ENCODE measurements around the gene MFAP3L.

The MFAP3L gene

DNA sequence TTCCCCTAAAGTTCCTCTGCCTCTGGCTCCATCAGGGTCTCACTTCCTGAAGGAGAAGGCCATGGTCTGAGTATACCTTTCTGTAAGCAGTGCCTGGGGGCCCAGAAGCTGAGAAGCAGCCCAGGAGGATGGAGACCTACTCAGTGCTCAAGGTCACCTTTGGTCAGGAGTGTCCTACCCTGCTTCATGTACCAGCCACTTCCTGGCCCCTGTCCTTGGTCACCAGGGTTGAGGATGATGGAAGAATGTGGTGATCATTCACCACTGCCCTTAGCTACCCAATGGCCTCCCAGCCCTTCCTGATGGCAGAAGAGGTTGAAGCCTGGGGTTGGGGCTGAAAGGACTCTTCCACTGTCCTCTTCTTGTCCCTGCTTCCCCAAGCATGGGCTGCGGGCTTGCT lies 9.0 kb upstream of the MFAP3L start:
- no peaks in the 10 kb centered on the region for H3K4me1 ChIP-seq (ENCODE audit: control insufficient read depth, insufficient read depth, low read depth, low read length)
- no peak for DNase-seq
- H4K8ac ChIP-seq (ENCODE audit: low read length) = no peak overlapping the region
- no peak overlapping the region for H2AK5ac ChIP-seq (ENCODE audit: low read length, severe bottlenecking)
- no peak overlapping the region for H3K18ac ChIP-seq (ENCODE audit: low read depth in 1 of 2, low read length in 2 of 2)
- H2BK12ac ChIP-seq (ENCODE audit: low read length in 2 of 2) = no peak overlapping the region
- peaks cover 3 to 6% of the 10 kb centered on the region in 2 experiments for H3K27me3 ChIP-seq (ENCODE audit: control insufficient read depth in 1 of 2, insufficient read depth in 1 of 2, low read length in 2 of 2)
- no peaks in the 10 kb centered on the region for H3K79me1 ChIP-seq (replicated peaks; ENCODE audit: low read length, poor library complexity, severe bottlenecking)
- no peak overlapping the region for H3K23ac ChIP-seq (ENCODE audit: low read length in 2 of 2)
- no peaks in the 10 kb centered on the region for H3K9me3 ChIP-seq (ENCODE audit: control insufficient read depth, low read length)
- no peaks in the 10 kb centered on the region for H3K36me3 ChIP-seq (ENCODE audit: control insufficient read depth in 1 of 2, insufficient read depth in 2 of 2, low read depth in 1 of 2, low read length in 2 of 2)
- H3K27ac ChIP-seq (ENCODE audit: low read length, poor library complexity, severe bottlenecking) = no peak overlapping the region
- WGBS = 100% methylated on average over 1 of the region's 1 CpG
- H2BK120ac ChIP-seq (ENCODE audit: low read depth, low read length) = no peak overlapping the region
- H3K9ac ChIP-seq (ENCODE audit: low read length) = no peak overlapping the region
- H3K14ac ChIP-seq (ENCODE audit: low read length in 2 of 2) = no peak overlapping the region
- H3K4me2 ChIP-seq (ENCODE audit: low read length, poor library complexity, severe bottlenecking) = no peak overlapping the region
- no peak overlapping the region for H4K91ac ChIP-seq (ENCODE audit: low read length)
- no peak overlapping the region for H2AFZ ChIP-seq (ENCODE audit: low read depth, low read length)
- no peak overlapping the region for H3K4me3 ChIP-seq (ENCODE audit: insufficient read depth in 1 of 2, low read depth in 1 of 2, low read length in 2 of 2)
- no peak overlapping the region for H3K4ac ChIP-seq (ENCODE audit: low read depth in 1 of 2, low read length in 2 of 2)
- H2BK5ac ChIP-seq (ENCODE audit: low read depth, low read length, poor library complexity, severe bottlenecking) = no peak overlapping the region
- no peak overlapping the region for H2BK15ac ChIP-seq (ENCODE audit: low read depth, poor library complexity, severe bottlenecking)

DNA sequence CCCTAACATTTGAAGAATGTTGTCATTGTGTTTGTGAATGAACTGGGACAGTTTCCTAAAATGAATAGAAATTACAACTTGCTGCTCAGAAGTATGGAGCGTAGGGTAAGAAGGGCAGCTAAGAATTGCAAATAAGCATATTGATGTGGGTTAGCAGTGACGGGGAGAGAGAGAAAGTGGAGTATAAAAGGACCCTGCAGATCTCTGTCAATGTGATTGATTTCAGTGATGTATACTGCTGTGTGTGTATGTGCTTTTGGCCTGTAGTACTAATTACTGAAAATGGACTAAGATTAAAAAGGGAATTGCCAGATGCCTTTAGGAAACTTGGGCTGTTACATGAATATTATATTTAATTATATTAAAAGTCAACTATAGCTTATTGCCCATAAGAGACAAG lies 7.8 kb upstream of the MFAP3L start:
- no peak overlapping the region for H3K14ac ChIP-seq (ENCODE audit: low read length in 2 of 2)
- H2AK5ac ChIP-seq (ENCODE audit: low read length, severe bottlenecking) = no peak overlapping the region
- no peaks in the 10 kb centered on the region for H3K79me1 ChIP-seq (replicated peaks; ENCODE audit: low read length, poor library complexity, severe bottlenecking)
- no peak overlapping the region for H3K4ac ChIP-seq (ENCODE audit: low read depth in 1 of 2, low read length in 2 of 2)
- no peak overlapping the region for H4K91ac ChIP-seq (ENCODE audit: low read length)
- H3K18ac ChIP-seq (ENCODE audit: low read depth in 1 of 2, low read length in 2 of 2) = no peak overlapping the region
- no peak overlapping the region for H3K23ac ChIP-seq (ENCODE audit: low read length in 2 of 2)
- peaks cover 0 to 6% of the 10 kb centered on the region in 2 experiments for H3K27me3 ChIP-seq (ENCODE audit: control insufficient read depth in 1 of 2, insufficient read depth in 1 of 2, low read length in 2 of 2)
- H3K36me3 ChIP-seq (ENCODE audit: control insufficient read depth in 1 of 2, insufficient read depth in 2 of 2, low read depth in 1 of 2, low read length in 2 of 2) = no peaks in the 10 kb centered on the region
- no peak overlapping the region for H3K4me3 ChIP-seq (ENCODE audit: insufficient read depth in 1 of 2, low read depth in 1 of 2, low read length in 2 of 2)
- H2BK5ac ChIP-seq (ENCODE audit: low read depth, low read length, poor library complexity, severe bottlenecking) = no peak overlapping the region
- H2BK120ac ChIP-seq (ENCODE audit: low read depth, low read length) = no peak overlapping the region
- no peak overlapping the region for H2AFZ ChIP-seq (ENCODE audit: low read depth, low read length)
- no peaks in the 10 kb centered on the region for H3K4me1 ChIP-seq (ENCODE audit: control insufficient read depth, insufficient read depth, low read depth, low read length)
- no peak overlapping the region for H3K9ac ChIP-seq (ENCODE audit: low read length)
- H3K4me2 ChIP-seq (ENCODE audit: low read length, poor library complexity, severe bottlenecking) = no peak overlapping the region
- no peak for DNase-seq
- no peaks in the 10 kb centered on the region for H3K9me3 ChIP-seq (ENCODE audit: control insufficient read depth, low read length)
- H2BK15ac ChIP-seq (ENCODE audit: low read depth, poor library complexity, severe bottlenecking) = no peak overlapping the region
- no peak overlapping the region for H2BK12ac ChIP-seq (ENCODE audit: low read length in 2 of 2)
- 89% methylated on average over 2 of the region's 2 CpGs for WGBS
- H4K8ac ChIP-seq (ENCODE audit: low read length) = no peak overlapping the region
- H3K27ac ChIP-seq (ENCODE audit: low read length, poor library complexity, severe bottlenecking) = no peak overlapping the region

DNA sequence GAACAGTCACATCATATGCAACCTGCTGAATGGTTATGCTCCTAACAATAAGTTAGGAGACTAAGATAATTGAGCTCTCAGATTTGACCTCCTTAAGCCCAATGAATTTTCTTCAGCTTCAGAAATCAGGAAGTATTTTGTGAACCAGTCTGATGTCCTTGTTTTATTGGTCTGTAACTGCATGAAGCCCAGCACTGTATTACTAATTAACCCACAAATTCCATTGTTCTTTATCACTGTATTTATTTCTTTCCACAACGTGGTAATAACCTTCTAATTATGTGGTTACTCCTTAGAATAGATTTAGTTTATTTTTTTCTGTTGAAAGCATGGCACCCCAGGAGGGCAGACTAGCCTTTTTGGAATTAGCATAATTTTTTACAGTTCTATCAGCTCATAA lies 3.9 kb upstream of the MFAP3L start:
- Histone ChIP-seq H3K79me1 (replicated peaks; ENCODE audit: low read length, poor library complexity, severe bottlenecking) (no peaks in the 10 kb centered on the region), H2BK5ac (ENCODE audit: low read depth, low read length, poor library complexity, severe bottlenecking) (no peak overlapping the region), H3K36me3 (ENCODE audit: control insufficient read depth in 1 of 2, insufficient read depth in 2 of 2, low read depth in 1 of 2, low read length in 2 of 2) (no peaks in the 10 kb centered on the region), H3K14ac (ENCODE audit: low read length in 2 of 2) (no peak overlapping the region), H3K4me3 (ENCODE audit: insufficient read depth in 1 of 2, low read depth in 1 of 2, low read length in 2 of 2) (no peak overlapping the region), H2BK120ac (ENCODE audit: low read depth, low read length) (no peak overlapping the region), H3K27me3 (ENCODE audit: control insufficient read depth in 1 of 2, insufficient read depth in 1 of 2, low read length in 2 of 2) (peaks cover 0 to 4% of the 10 kb centered on the region in 2 experiments), H2BK15ac (ENCODE audit: low read depth, poor library complexity, severe bottlenecking) (no peak overlapping the region), H3K23ac (ENCODE audit: low read length in 2 of 2) (no peak overlapping the region), H4K91ac (ENCODE audit: low read length) (no peak overlapping the region), H2BK12ac (ENCODE audit: low read length in 2 of 2) (no peak overlapping the region), H2AFZ (ENCODE audit: low read depth, low read length) (no peak overlapping the region), H3K9ac (ENCODE audit: low read length) (no peak overlapping the region), H3K27ac (ENCODE audit: low read length, poor library complexity, severe bottlenecking) (no peak overlapping the region), H4K8ac (ENCODE audit: low read length) (no peak overlapping the region), H3K4me2 (ENCODE audit: low read length, poor library complexity, severe bottlenecking) (no peak overlapping the region), H3K4ac (ENCODE audit: low read depth in 1 of 2, low read length in 2 of 2) (no peak overlapping the region), H3K9me3 (ENCODE audit: control insufficient read depth, low read length) (no peaks in the 10 kb centered on the region), H2AK5ac (ENCODE audit: low read length, severe bottlenecking) (no peak overlapping the region), H3K4me1 (ENCODE audit: control insufficient read depth, insufficient read depth, low read depth, low read length) (peaks cover 11% of the 10 kb centered on the region), H3K18ac (ENCODE audit: low read depth in 1 of 2, low read length in 2 of 2) (no peak overlapping the region)
- no peak for DNase-seq
- no CpG with 5 or more reads among the region's 1 CpG for WGBS

DNA sequence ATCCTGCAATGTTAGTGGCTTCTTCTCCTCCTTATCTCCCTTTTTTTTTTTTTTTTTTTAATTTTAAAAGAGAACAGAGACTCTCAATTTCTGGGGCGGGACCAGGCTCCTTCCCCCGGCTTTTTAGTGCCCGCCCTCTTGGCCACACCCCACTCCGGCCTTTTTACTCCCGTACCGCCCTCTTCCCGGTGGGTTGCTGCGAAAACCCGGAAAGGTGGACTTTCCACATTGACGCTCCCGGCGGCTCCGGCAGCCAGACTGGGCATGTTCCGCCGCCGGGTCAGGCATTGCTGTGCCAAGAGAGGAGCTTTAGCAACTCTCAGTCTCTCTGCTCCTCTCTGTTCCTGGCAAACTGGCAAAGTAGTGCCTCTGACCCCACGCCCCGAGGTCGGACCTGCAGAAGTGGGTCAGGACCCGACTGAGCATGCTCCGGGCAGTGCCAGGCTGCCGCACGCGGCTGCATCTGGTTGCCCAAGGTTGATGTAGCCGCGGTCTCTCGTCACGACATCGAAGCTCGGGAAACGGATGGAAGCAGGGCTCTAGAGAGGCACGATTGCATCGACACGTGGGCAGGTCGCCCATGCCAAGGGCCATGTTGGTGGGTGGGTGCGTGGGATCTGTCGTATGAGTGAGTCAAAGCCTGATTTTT lies 1.1 kb upstream of the MFAP3L start:
- DNase-seq = peak; percentile 98
- Histone ChIP-seq H2BK120ac (ENCODE audit: low read depth, low read length) (no peak overlapping the region), H2BK15ac (ENCODE audit: low read depth, poor library complexity, severe bottlenecking) (no peak overlapping the region), H3K9me3 (ENCODE audit: control insufficient read depth, low read length) (no peaks in the 10 kb centered on the region), H2BK5ac (ENCODE audit: low read depth, low read length, poor library complexity, severe bottlenecking) (no peak overlapping the region), H4K8ac (ENCODE audit: low read length) (no peak overlapping the region), H3K4ac (ENCODE audit: low read depth in 1 of 2, low read length in 2 of 2) (peak overlapping the region in 1 of 2 experiments; percentile 62), H3K27ac (ENCODE audit: low read length, poor library complexity, severe bottlenecking) (peak overlapping the region; percentile 46), H3K23ac (ENCODE audit: low read length in 2 of 2) (peak overlapping the region in 1 of 2 experiments; percentile 94), H3K4me3 (ENCODE audit: insufficient read depth in 1 of 2, low read depth in 1 of 2, low read length in 2 of 2) (peak overlapping the region; percentile 50 to 91), H3K18ac (ENCODE audit: low read depth in 1 of 2, low read length in 2 of 2) (peak overlapping the region; percentile 3 to 85), H4K91ac (ENCODE audit: low read length) (no peak overlapping the region), H3K4me1 (ENCODE audit: control insufficient read depth, insufficient read depth, low read depth, low read length) (peaks cover 11% of the 10 kb centered on the region), H2AK5ac (ENCODE audit: low read length, severe bottlenecking) (no peak overlapping the region), H3K9ac (ENCODE audit: low read length) (peak overlapping the region; percentile 90), H3K27me3 (ENCODE audit: control insufficient read depth in 1 of 2, insufficient read depth in 1 of 2, low read length in 2 of 2) (peaks cover 0 to 4% of the 10 kb centered on the region in 2 experiments), H3K79me1 (replicated peaks; ENCODE audit: low read length, poor library complexity, severe bottlenecking) (peaks cover 2% of the 10 kb centered on the region), H2AFZ (ENCODE audit: low read depth, low read length) (peak overlapping the region; percentile 95), H3K36me3 (ENCODE audit: control insufficient read depth in 1 of 2, insufficient read depth in 2 of 2, low read depth in 1 of 2, low read length in 2 of 2) (no peaks in the 10 kb centered on the region), H3K14ac (ENCODE audit: low read length in 2 of 2) (no peak overlapping the region), H3K4me2 (ENCODE audit: low read length, poor library complexity, severe bottlenecking) (peak overlapping the region; percentile 96), H2BK12ac (ENCODE audit: low read length in 2 of 2) (peak overlapping the region in 1 of 2 experiments; percentile 19)
- WGBS = under 1% methylated on average over 35 of the region's 37 CpGs
